ENCODE data around the gene ANO2. TPM values are rescaled to one million over a fixed set of nuclear protein-coding genes. Genes with fewer than 3 reads are reported as not detected.

ANO2 gene
- total and polyA plus RNA-seq, 4 donors: 0.03 to 0.25 (median 0.15) TPM

DNA sequence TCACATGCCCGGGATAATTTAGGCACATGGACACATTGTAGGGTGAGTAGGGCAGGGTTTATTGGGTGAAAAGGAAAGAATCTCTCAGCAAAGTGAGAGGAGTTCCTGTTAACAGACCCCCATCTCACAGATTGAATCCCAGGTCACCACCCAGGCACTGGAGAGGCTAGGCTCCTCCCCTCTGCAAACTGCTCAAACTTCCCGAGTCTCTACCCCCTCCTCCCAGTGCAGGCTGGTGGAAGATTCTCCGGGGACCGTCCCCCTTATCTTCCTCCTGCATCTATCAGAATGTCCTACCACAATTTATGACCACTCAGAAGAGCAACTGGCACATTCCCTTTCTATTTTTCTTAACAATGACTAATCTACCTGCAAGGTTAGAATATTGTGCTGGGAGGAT, 387.2 kb downstream of the ANO2 start:
- Histone ChIP-seq H3K27me3 (ENCODE audit: control insufficient read depth in 4 of 4, insufficient read depth in 4 of 4, low read length in 3 of 4) (no peaks in the 10 kb centered on the region), H3K4me1 (ENCODE audit: control insufficient read depth in 4 of 4, insufficient read depth in 4 of 4, low read length in 3 of 4) (no peaks in the 10 kb centered on the region), H3K9me3 (ENCODE audit: control insufficient read depth in 4 of 4, low read length in 3 of 4) (peaks cover 0 to 5% (median 1%) of the 10 kb centered on the region in 4 donors), H3K9ac (ENCODE audit: low read depth in 1 of 2, low read length in 2 of 2) (no peak overlapping the region), H3K4me3 (ENCODE audit: low read depth in 1 of 3, low read length in 3 of 3) (no peak overlapping the region), H3K27ac (ENCODE audit: low read depth in 1 of 2, low read length in 2 of 2) (no peak overlapping the region), H3K36me3 (ENCODE audit: control insufficient read depth in 4 of 4, insufficient read depth in 3 of 4, low read depth in 1 of 4, low read length in 3 of 4) (no peaks in the 10 kb centered on the region)
- no peak for TF ChIP-seq RAD21 (IDR thresholded peaks at IDR 0.05)
- no peak for TF ChIP-seq YY1 (IDR thresholded peaks at IDR 0.05)
- TF ChIP-seq, protein P1, sequence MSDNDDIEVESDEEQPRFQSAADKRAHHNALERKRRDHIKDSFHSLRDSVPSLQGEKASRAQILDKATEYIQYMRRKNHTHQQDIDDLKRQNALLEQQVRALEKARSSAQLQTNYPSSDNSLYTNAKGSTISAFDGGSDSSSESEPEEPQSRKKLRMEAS (IDR thresholded peaks at IDR 0.05): no peak
- TF ChIP-seq, protein P2, sequence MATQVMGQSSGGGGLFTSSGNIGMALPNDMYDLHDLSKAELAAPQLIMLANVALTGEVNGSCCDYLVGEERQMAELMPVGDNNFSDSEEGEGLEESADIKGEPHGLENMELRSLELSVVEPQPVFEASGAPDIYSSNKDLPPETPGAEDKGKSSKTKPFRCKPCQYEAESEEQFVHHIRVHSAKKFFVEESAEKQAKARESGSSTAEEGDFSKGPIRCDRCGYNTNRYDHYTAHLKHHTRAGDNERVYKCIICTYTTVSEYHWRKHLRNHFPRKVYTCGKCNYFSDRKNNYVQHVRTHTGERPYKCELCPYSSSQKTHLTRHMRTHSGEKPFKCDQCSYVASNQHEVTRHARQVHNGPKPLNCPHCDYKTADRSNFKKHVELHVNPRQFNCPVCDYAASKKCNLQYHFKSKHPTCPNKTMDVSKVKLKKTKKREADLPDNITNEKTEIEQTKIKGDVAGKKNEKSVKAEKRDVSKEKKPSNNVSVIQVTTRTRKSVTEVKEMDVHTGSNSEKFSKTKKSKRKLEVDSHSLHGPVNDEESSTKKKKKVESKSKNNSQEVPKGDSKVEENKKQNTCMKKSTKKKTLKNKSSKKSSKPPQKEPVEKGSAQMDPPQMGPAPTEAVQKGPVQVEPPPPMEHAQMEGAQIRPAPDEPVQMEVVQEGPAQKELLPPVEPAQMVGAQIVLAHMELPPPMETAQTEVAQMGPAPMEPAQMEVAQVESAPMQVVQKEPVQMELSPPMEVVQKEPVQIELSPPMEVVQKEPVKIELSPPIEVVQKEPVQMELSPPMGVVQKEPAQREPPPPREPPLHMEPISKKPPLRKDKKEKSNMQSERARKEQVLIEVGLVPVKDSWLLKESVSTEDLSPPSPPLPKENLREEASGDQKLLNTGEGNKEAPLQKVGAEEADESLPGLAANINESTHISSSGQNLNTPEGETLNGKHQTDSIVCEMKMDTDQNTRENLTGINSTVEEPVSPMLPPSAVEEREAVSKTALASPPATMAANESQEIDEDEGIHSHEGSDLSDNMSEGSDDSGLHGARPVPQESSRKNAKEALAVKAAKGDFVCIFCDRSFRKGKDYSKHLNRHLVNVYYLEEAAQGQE (IDR thresholded peaks at IDR 0.05): no peak
- TF ChIP-seq RXRA (IDR thresholded peaks at IDR 0.05): no peak
- TF ChIP-seq FOXA2 (IDR thresholded peaks at IDR 0.05): no peak
- TF ChIP-seq, protein P3, sequence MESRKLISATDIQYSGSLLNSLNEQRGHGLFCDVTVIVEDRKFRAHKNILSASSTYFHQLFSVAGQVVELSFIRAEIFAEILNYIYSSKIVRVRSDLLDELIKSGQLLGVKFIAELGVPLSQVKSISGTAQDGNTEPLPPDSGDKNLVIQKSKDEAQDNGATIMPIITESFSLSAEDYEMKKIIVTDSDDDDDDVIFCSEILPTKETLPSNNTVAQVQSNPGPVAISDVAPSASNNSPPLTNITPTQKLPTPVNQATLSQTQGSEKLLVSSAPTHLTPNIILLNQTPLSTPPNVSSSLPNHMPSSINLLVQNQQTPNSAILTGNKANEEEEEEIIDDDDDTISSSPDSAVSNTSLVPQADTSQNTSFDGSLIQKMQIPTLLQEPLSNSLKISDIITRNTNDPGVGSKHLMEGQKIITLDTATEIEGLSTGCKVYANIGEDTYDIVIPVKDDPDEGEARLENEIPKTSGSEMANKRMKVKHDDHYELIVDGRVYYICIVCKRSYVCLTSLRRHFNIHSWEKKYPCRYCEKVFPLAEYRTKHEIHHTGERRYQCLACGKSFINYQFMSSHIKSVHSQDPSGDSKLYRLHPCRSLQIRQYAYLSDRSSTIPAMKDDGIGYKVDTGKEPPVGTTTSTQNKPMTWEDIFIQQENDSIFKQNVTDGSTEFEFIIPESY (IDR thresholded peaks at IDR 0.05): no peak
- TF ChIP-seq HNF4G (IDR thresholded peaks at IDR 0.05): no peak
- TF ChIP-seq HNF4A (conservative IDR thresholded peaks at IDR 0.05): no peak
- TF ChIP-seq, protein P4, sequence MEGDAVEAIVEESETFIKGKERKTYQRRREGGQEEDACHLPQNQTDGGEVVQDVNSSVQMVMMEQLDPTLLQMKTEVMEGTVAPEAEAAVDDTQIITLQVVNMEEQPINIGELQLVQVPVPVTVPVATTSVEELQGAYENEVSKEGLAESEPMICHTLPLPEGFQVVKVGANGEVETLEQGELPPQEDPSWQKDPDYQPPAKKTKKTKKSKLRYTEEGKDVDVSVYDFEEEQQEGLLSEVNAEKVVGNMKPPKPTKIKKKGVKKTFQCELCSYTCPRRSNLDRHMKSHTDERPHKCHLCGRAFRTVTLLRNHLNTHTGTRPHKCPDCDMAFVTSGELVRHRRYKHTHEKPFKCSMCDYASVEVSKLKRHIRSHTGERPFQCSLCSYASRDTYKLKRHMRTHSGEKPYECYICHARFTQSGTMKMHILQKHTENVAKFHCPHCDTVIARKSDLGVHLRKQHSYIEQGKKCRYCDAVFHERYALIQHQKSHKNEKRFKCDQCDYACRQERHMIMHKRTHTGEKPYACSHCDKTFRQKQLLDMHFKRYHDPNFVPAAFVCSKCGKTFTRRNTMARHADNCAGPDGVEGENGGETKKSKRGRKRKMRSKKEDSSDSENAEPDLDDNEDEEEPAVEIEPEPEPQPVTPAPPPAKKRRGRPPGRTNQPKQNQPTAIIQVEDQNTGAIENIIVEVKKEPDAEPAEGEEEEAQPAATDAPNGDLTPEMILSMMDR (IDR thresholded peaks at IDR 0.05; ENCODE audit: low read depth, low read length, missing input control): no peak
- no peak for TF ChIP-seq TAF1 (conservative IDR thresholded peaks at IDR 0.05)
- TF ChIP-seq NR2F2 (IDR thresholded peaks at IDR 0.05): no peak
- no peak for TF ChIP-seq GABPA (IDR thresholded peaks at IDR 0.05 in 1 of 2, conservative IDR thresholded peaks at IDR 0.05 in 1 of 2)
- TF ChIP-seq, protein P5, sequence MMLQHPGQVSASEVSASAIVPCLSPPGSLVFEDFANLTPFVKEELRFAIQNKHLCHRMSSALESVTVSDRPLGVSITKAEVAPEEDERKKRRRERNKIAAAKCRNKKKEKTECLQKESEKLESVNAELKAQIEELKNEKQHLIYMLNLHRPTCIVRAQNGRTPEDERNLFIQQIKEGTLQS (IDR thresholded peaks at IDR 0.05): no peak
- TF ChIP-seq FOXA1 (IDR thresholded peaks at IDR 0.05): no peak
- no peak for TF ChIP-seq SP1 (IDR thresholded peaks at IDR 0.05)
- 14% methylated on average over 4 of the region's 4 CpGs for whole genome bisulfite sequencing
- DNase-seq (ENCODE audit: low spot score): no peak

Measured in liver (tissue), 9 donors.